ENCODE results near the gene ZNF444. TPM values are rescaled to one million over a fixed set of nuclear protein-coding genes. Genes with fewer than 3 reads are reported as not detected.

ZNF444 gene
- total and polyA plus RNA-seq, 9 of the 15 experiments (the other 6 are each of a cell fraction or from before 2014, with no cell fraction given), result 0.39 to 40.0 (median 6.9) TPM

GRCh38 chr19:56159009-56159559 is 18.0 kb downstream of the ZNF444 start:
- intact Hi-C loops (cut with micrococcal nuclease) (no loop called here), in situ Hi-C loops (cut with MboI) (no loop called here)
- Histone ChIP-seq H4K20me1 (replicated peaks; ENCODE audit: control insufficient read depth, insufficient read depth, low read length) (no peaks in the 10 kb centered on the region), H3K4me1 (replicated peaks in 1 of 2; ENCODE audit: control insufficient read depth in 2 of 2, insufficient read depth in 2 of 2, low read length in 2 of 2) (peaks cover 9 to 11% of the 10 kb centered on the region in 2 experiments; a peak in 4 of 5 replicates), H3K9me3 (replicated peaks; ENCODE audit: control insufficient read depth, insufficient read depth, low read depth, low read length) (no peaks in the 10 kb centered on the region), H2AFZ (ENCODE audit: low read depth, low read length) (no peak overlapping the region), H3K36me3 (ENCODE audit: control insufficient read depth, insufficient read depth, low read length) (peaks cover 25% of the 10 kb centered on the region; the same call in 2 of the 3 replicates), H3K27ac (ENCODE audit: extremely low read depth, low read depth, low read length) (no peak overlapping the region), H3K27me3 (ENCODE audit: control insufficient read depth in 2 of 2, insufficient read depth in 2 of 2, low read length in 2 of 2) (no peaks in the 10 kb centered on the region), H3K9ac (ENCODE audit: insufficient read depth in 1 of 2, low read depth in 2 of 2, low read length in 2 of 2) (no peak overlapping the region), H3K9me1 (ENCODE audit: control insufficient read depth, insufficient read depth, low read length) (no peaks in the 10 kb centered on the region), H3K4me2 (ENCODE audit: insufficient read depth, low read length) (no peak overlapping the region), H3K4me3 (no peak overlapping the region), H3K79me2 (ENCODE audit: control insufficient read depth, insufficient read depth, low read length) (no peaks in the 10 kb centered on the region)
- BruUV-seq (replicated peaks), result no TSS peak
- ATAC-seq (no peak), DNase-seq (ENCODE audit: extremely low read depth in 1 of 4, low spot score in 3 of 4) (peak in 2 of 4 experiments; percentile 47 to 50), FAIRE-seq (peak; percentile 26)
- 69% methylated on average over 9 of the region's 9 CpGs for WGBS (ENCODE audit: insufficient coverage, low coverage, missing lambda C conversion rate)
- CTCF ChIA-PET (ENCODE audit: low intra/inter-chr PET ratio), result interaction anchor here (0.5 kb wide), 1 partner anchor 84 kb away, joined by 3 read pairs; no protein-coding TSS in a partner anchor
- POLR2A ChIA-PET, result no interaction called here
- TF ChIP-seq ZNF280A (IDR thresholded peaks at IDR 0.05; ENCODE audit: low read depth, partially characterized antibody) (peak; percentile 54), ZBTB12 (CRISPR knock-in tag; IDR thresholded peaks at IDR 0.05) (no peak), RHOXF2B (CRISPR knock-in tag; conservative IDR thresholded peaks at IDR 0.05) (no peak), EHMT2 (IDR thresholded peaks at IDR 0.05) (peak; percentile 58), PHF8 (IDR thresholded peaks at IDR 0.05; ENCODE audit: borderline replicate concordance, low read length) (no peak), LEF1 (IDR thresholded peaks at IDR 0.05) (peak; percentile 76; the same call in 1 of the 2 replicates), RAD21 (CRISPR knock-in tag; conservative IDR thresholded peaks at IDR 0.05 in 1 of 2, IDR thresholded peaks at IDR 0.05 in 1 of 2) (no peak), SRSF9 (IDR thresholded peaks at IDR 0.05; ENCODE audit: borderline replicate concordance, low read depth, low read length) (no peak), KDM1A (IDR thresholded peaks at IDR 0.05) (peak; percentile 46 to 58; a peak in 3 of 4 replicates), DPF2 (IDR thresholded peaks at IDR 0.05) (peak; percentile 38; the same call in 1 of the 2 replicates), ARHGAP35 (IDR thresholded peaks at IDR 0.05; ENCODE audit: partially characterized antibody) (peak; percentile 98), ZNF165 (CRISPR knock-in tag; IDR thresholded peaks at IDR 0.05; ENCODE audit: borderline replicate concordance) (no peak), TRIM24 (IDR thresholded peaks at IDR 0.05) (peak; percentile 75 to 82), KDM4B (IDR thresholded peaks at IDR 0.05; ENCODE audit: borderline replicate concordance in 2 of 2, low read depth in 1 of 2) (peak in 1 of 2 experiments; percentile 92; a peak in 1 of 4 replicates), EGR1 (conservative IDR thresholded peaks at IDR 0.05) (peak; percentile 99), ARID1B (IDR thresholded peaks at IDR 0.05) (peak; percentile 26; the same call in 1 of the 2 replicates)
- TF ChIP-seq, protein P1, sequence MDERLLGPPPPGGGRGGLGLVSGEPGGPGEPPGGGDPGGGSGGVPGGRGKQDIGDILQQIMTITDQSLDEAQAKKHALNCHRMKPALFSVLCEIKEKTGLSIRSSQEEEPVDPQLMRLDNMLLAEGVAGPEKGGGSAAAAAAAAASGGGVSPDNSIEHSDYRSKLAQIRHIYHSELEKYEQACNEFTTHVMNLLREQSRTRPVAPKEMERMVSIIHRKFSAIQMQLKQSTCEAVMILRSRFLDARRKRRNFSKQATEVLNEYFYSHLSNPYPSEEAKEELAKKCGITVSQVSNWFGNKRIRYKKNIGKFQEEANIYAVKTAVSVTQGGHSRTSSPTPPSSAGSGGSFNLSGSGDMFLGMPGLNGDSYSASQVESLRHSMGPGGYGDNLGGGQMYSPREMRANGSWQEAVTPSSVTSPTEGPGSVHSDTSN (CRISPR knock-in tag; IDR thresholded peaks at IDR 0.05; ENCODE audit: low read depth), result no peak
- TF ChIP-seq, protein P1 (tag; conservative IDR thresholded peaks at IDR 0.05; ENCODE audit: low read depth), result peak; percentile 93
